Activated CD8-positive, alpha-beta memory T cell treated with anti-CD3 and anti-CD28 coated beads for 4 hours (primary cell): Measurements from ENCODE around the gene SLC22A3.

Experiments used
- DNase-seq, 2 donors: peaks; one replicate each; pipeline ENCODE4 v3.0.0-alpha.2; 2020; ENCODE audit warnings: low read depth in 2 of 2

Gene SLC22A3

GRCh38 chr6:160417146-160417545 is 69.0 kb downstream of the SLC22A3 start:
- DNase-seq, result no peak

DNA sequence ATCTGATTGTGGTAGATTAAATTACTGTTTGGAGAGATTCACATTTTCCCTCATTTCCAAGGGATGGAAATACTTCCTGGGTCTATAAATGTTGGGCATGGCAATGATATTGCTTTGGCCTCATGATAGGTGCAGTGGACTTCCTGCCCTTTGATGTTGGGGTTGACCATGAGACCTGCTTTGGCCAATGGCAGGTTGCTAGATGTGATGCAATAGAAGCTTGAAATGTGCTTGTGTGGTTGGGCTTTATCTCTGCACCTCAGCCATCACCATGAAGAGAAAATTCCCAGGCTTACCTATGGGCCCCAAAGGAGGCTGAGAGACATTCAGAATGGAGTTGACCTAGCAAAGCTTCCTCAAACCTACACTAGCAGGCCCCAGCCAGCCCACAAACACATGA is 69.4 kb downstream of the SLC22A3 start:
- DNase-seq, result no peak

GRCh38 chr6:160418370-160418769 is 70.2 kb downstream of the SLC22A3 start:
- no peak for DNase-seq

DNA sequence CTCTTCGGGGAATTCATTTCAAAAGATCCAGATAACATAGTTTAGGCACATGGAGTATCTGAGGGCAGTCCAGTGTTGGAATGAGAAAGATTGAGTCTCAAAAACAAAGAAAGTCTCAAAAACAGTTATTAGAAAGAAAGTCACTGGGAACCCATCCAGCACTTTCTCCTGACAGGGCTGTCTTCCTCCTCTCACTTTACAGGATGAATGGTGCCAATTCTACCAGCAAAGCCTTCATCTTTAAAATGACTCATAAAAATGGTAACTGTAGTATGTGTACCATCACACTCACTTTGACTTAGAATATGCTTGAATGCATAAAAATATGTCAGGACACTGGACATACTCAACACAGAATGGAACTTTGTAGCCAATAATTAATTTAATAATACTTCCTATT is 71.3 kb downstream of the SLC22A3 start:
- no peak for DNase-seq

DNA sequence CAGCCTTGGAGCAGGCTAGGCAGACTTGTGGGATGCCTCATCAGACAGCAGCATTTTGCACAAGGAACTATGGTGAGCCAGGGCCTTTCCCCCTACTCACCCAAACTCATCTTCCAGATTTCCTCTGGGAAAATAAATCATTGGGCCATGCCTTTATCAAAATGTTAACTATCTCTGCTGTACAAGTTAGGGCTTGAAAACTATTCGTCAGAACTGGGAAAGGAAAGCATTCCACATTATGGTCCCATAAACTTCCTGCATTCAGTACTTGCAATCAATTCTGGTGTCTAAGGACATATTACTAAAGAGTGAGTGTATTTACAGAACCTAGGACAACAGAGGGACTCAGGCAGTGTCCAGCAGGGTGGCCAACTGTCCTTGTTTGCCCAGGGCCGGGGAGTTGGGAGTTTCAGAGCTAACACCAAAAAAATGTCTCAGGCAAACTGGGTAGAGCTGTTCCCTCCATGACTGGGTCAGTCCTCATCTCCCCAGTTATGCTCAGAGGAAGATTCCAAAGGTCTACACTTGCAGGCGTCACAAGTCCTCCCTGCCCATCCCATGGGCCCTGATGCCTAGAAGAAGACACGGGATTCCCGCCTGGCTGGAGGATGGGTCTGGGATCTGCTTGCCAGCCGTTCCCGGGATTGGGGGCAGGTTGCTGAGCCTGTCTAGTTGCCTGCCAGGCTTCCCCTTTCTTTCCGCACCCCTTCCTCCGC is 72.2 kb downstream of the SLC22A3 start:
- DNase-seq, result no peak

GRCh38 chr6:160420969-160421556 is 72.9 kb downstream of the SLC22A3 start:
- no peak for DNase-seq

DNA sequence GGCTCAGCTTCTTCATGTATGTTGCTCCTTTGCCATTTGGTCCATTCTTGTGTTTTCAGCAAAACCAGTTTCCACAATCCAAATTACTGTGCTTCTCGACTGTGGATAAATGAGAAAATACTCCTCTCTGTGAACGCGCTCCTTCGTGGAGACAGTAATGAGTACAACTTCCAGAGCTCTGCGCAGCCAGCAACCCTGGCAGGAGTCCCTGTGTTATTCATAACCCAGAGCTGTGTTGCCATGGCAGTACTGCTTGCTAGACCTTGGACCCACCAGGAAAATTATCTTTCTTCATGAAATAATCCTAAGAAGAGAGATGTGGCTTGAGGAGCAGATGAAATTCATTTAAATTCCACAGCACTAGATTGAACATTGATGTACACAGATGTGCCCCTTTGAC is 73.7 kb downstream of the SLC22A3 start:
- DNase-seq, result no peak

DNA sequence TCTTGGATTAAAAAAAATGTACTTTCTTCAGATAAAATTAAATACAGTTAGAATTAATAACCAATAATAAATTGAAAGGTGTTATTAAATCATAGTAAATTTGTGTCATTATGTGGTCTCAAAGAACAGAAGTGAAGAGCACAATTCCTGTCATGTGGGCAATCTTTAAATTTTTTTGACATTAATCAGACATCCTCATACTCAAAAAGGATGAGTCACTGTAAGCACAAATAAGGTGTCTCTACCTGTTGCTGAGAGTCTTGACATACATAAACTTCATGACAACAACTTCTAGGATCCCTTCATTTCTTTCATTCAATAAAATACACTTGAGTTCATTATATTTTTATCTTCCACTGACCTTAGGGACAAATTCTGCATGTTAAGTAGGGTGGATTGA is 76.1 kb downstream of the SLC22A3 start:
- DNase-seq, result no peak

DNA sequence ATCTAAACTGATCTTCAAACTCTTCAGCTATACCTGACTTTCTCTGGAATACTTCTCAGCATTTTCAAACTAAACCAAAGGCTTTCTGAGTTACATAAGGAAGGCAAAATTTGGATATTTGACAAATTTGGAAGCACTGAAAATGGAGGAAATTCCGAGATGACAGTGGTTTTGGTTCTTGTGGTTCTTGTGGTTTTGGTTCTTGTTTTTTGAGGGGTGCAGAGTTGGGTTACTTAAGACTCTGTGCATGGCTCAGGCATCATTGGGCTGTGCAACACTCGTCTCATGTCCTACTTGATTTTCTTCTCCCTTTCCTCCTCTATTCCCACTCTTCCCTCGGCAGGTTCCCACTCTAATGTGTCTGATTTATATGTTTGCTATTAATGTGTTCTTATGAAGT is 78.0 kb downstream of the SLC22A3 start:
- DNase-seq, result no peak

- no peak for DNase-seq
Observed at GRCh38 chr6:160427312-160428068, 79.3 kb downstream of the SLC22A3 start.

DNA sequence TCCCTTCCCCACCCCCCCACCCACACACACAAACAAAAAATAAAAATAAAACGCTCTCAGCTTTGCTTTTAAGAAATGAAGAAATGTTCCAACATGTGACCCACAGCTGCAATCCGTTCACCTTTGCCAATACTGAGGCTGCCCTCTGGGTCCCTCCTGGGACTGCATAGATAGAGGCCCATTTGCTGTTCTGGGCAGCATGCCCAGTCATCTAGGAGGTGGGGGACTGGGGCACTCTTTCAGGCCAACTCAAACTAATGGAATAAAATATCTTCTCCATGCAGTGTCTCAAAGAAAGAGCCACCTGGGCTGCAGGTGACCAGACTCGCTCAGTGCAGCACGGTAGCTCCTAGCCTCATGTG is 79.9 kb downstream of the SLC22A3 start:
- DNase-seq, result no peak

DNA sequence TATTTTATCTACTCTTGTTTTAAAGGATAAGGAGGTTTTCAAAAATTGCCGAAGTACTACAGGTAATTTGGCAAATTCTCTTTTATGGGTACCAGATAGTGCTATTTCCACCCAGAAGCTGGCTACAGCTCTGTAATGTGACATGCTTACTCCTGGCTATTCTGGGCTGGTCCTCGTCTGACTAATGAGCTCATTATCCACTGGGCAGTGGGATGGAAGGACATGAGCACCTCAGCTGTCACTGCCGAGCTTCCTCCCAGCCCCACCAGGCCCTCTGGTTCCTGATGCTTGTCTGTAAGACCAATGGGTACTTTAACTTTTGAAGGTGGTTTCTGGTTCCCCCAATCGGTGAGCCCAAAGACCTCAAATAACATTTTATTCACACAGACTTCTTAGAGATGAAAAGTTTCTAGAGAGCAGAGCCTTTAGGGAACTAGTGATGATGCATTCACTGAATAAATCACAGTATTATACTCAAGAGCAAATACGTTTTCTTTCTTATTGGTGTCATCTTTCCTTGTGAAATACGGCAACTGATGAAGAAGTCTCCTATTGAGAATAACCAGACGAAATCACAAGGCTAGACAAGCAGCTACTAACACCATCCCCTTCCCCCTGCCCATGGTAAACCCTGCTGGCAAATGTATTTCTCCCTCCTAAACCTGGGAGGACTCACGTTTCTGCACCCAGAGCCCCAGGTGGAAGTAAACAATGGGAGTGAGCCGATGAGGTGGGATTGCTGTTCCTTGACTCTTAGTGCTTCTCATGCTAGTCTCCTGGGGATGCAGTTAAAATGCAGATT is 80.8 kb downstream of the SLC22A3 start:
- no peak for DNase-seq

GRCh38 chr6:160429620-160429895 is 81.4 kb downstream of the SLC22A3 start:
- no peak for DNase-seq

GRCh38 chr6:160430203-160430602 is 82.0 kb downstream of the SLC22A3 start:
- DNase-seq, result no peak

DNA sequence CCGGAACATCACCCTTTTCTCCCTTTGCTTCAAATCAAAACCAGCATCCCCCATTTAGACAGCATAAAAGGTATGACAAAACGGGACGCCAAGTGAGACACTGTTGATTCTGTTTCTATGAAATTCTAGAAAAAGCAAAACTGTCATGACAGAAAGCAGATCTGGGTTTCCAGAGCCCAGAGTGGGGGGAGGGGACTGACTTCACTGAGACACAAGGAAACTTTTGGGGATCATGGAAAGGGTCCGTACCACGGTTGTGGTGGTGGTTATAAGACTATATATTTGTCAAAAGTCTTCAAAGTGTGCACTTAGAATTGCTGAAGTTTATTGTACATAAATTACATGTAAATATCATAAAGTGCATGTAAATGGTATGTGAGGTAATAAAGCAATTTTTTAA is 82.6 kb downstream of the SLC22A3 start:
- no peak for DNase-seq

DNA sequence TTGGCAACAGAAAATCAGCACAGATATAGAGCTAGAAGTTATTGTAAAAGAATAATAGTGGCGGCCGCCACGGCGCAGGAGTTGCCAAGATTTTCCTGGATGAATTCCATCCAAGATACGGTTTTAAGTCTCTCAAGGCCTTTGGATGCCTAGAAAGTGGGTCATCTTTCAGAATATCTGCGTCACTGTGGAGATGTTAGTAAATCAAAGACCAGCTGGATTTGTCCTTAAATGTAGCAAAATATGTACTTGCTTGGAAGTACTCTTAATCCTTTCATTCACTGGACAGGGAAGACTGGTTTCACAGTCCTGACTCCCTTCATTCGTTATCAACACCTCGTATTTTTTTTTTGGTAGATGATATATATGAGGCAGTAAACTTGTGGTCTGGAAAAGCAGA is 83.0 kb downstream of the SLC22A3 start:
- no peak for DNase-seq

GRCh38 chr6:160431791-160432404 is 83.7 kb downstream of the SLC22A3 start:
- DNase-seq, result no peak

DNA sequence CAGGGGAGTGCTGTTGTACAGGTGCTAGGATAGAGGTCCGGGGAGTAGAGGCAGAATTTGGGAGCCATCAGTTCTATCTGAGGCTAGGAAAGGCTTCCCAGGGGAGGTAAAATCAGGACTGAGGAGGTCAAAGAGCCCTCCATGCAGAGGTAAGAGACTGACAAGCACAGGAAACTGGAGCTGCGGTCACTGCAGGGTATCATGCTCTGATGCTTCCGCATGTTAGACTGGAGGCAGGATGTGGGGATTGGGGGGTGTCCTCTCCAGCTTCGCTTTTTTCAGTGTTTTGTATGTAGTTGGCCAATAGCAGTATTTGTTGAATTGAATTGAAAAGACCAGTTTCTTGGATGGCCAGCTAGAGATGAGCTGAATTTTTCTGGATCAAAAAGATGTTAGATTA is 87.8 kb downstream of the SLC22A3 start:
- DNase-seq, result no peak

- DNase-seq, result no peak
Observed at GRCh38 chr6:160437154-160437553, 89.0 kb downstream of the SLC22A3 start.

DNA sequence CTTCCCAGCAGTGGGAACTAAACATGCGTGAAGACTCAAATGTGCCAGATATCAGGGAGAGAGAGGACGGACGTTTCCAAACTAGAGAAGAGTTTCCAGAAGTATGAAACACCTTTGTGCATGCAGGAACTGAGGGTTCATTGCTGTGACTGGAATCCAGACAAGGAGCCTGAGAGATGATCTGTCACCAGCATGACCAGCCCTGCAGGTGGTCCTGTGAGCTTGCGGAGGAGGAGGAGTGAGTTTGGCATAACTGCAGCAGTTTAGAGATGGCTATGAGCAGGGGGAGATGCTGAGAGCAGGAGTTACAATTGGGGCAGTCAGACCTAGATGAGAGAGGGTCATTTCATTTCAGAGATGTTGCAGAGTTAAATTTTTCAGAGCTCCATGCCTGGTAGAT is 89.6 kb downstream of the SLC22A3 start:
- DNase-seq, result no peak

DNA sequence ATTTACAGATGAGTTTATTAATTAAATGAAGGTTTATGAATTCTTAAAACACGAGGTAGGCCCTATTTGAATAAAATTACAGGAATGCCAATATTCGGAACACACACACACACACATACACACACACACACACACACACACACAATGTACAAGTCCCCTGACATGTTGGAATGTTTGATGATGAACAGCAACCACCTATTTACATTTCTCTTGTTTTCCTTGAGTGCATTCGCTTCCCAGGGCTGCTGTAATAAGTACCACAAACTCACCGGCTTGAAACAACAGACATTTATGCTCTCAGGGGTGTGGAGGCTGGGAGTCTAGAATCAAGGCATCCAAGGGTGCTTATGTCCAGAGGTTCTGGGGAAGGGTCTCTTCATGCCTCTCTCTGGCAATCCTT is 90.3 kb downstream of the SLC22A3 start:
- no peak for DNase-seq

GRCh38 chr6:160439751-160440150 is 91.6 kb downstream of the SLC22A3 start:
- no peak for DNase-seq
